ENCODE measurements around the gene B3GNT4.
"Not testable (repeated sequence)": the region's sequence is repeated elsewhere in the genome, so short reads cannot be mapped to it uniquely, and the experiment has no call there.

Gene B3GNT4

GRCh38 chr12:122189626-122190475 lies 13.7 kb upstream of the B3GNT4 start:
- no peak for DNase-seq (ENCODE audit: low read depth)

- no peak for DNase-seq (ENCODE audit: low read depth)
These were observed 12.5 kb upstream of the B3GNT4 start for GRCh38 chr12:122190842-122191668.

- no peak for DNase-seq (ENCODE audit: low read depth)
These were observed 11.1 kb upstream of the B3GNT4 start for GRCh38 chr12:122192441-122192840.

- DNase-seq (ENCODE audit: low read depth) = no peak
These were observed 8.7 kb upstream of the B3GNT4 start for GRCh38 chr12:122194804-122195203.

GRCh38 chr12:122195405-122195804 lies 8.1 kb upstream of the B3GNT4 start:
- no peak for DNase-seq (ENCODE audit: low read depth)

GRCh38 chr12:122197612-122197966 lies 5.9 kb upstream of the B3GNT4 start:
- no peak for DNase-seq (ENCODE audit: low read depth)

GRCh38 chr12:122199484-122200355 lies 3.8 kb upstream of the B3GNT4 start:
- no peak for DNase-seq (ENCODE audit: low read depth)

GRCh38 chr12:122200541-122201175 lies 2.9 kb upstream of the B3GNT4 start:
- no peak for DNase-seq (ENCODE audit: low read depth)

- DNase-seq (ENCODE audit: low read depth) = no peak
These were observed 2.1 kb upstream of the B3GNT4 start for GRCh38 chr12:122201381-122201780.

GRCh38 chr12:122202017-122202416 lies 1.5 kb upstream of the B3GNT4 start:
- DNase-seq (ENCODE audit: low read depth) = no peak

- DNase-seq (ENCODE audit: low read depth) = not testable (repeated sequence)
These were observed 698 bp upstream of the B3GNT4 start for GRCh38 chr12:122202811-122203210.

- DNase-seq (ENCODE audit: low read depth) = no peak
These were observed 901 bp downstream of the B3GNT4 start for GRCh38 chr12:122204167-122205052.

GRCh38 chr12:122205053-122205925 lies 1.8 kb downstream of the B3GNT4 start:
- DNase-seq (ENCODE audit: low read depth) = no peak

GRCh38 chr12:122206111-122206881 lies 2.8 kb downstream of the B3GNT4 start:
- no peak for DNase-seq (ENCODE audit: low read depth)

- no peak for DNase-seq (ENCODE audit: low read depth)
These were observed 3.5 kb downstream of the B3GNT4 start for GRCh38 chr12:122206976-122207375.

GRCh38 chr12:122207391-122207790 lies 3.9 kb downstream of the B3GNT4 start:
- DNase-seq (ENCODE audit: low read depth) = no peak

- DNase-seq (ENCODE audit: low read depth) = no peak
These were observed 4.7 kb downstream of the B3GNT4 start for GRCh38 chr12:122208073-122208820.

GRCh38 chr12:122215771-122216170 lies 12.3 kb downstream of the B3GNT4 start:
- no peak for DNase-seq (ENCODE audit: low read depth)
